Sciatic nerve (tissue), 2 donors: ENCODE data around the gene MALAT1. TPM values are rescaled to one million over a fixed set of nuclear protein-coding genes. Genes with fewer than 3 reads are reported as not detected.
"Not testable (repeated sequence)": the region's sequence is repeated elsewhere in the genome, so short reads cannot be mapped to it uniquely, and the experiment has no call there.

Experiments used
- ATAC-seq: fragments of 200-7000 bp; cut with Tn5 transposase; one replicate; pipeline ENCODE4 v1.9.1; 2020; ENCODE audit warnings: mild to moderate bottlenecking, moderate library complexity
- DNase-seq: peaks from one replicate; pipeline ENCODE4 v3.0.0-alpha.2; 2020; ENCODE audit warnings: low spot score
- intact Hi-C: fragments of 100-400 bp; cut with DNase I; formaldehyde crosslinking; loops from one replicate; pipeline ENCODE4 v1.14.2; 2022
- total RNA-seq: library from RNA; stranded (reverse); fragmentation: NEBNext Ultra II Directional; extraction: Animal tissue kit (Norgen Biotek cat#: 25700); gene quantifications from one replicate; pipeline ENCODE4 v1.2.1, GENCODE V29; 2021
- donor health status: DM: no; HTN: no; CAD: no.
- donor health status: DM: no; HTN: no; CAD: no.

Gene MALAT1
- total RNA-seq, 1 donor from 2014 or later = 14,857 TPM

DNA sequence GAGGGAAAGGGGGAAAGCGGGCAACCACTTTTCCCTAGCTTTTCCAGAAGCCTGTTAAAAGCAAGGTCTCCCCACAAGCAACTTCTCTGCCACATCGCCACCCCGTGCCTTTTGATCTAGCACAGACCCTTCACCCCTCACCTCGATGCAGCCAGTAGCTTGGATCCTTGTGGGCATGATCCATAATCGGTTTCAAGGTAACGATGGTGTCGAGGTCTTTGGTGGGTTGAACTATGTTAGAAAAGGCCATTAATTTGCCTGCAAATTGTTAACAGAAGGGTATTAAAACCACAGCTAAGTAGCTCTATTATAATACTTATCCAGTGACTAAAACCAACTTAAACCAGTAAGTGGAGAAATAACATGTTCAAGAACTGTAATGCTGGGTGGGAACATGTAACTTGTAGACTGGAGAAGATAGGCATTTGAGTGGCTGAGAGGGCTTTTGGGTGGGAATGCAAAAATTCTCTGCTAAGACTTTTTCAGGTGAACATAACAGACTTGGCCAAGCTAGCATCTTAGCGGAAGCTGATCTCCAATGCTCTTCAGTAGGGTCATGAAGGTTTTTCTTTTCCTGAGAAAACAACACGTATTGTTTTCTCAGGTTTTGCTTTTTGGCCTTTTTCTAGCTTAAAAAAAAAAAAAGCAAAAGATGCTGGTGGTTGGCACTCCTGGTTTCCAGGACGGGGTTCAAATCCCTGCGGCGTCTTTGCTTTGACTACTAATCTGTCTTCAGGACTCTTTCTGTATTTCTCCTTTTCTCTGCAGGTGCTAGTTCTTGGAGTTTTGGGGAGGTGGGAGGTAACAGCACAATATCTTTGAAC is 6.8 kb downstream of the MALAT1 start:
- ATAC-seq = no peak
- intact Hi-C loops = loop anchor here (2.0 kb wide), 1 partner anchor 83 kb away; the partner anchor contains the start of gene NEAT1
- peak; percentile 66 for DNase-seq

DNA sequence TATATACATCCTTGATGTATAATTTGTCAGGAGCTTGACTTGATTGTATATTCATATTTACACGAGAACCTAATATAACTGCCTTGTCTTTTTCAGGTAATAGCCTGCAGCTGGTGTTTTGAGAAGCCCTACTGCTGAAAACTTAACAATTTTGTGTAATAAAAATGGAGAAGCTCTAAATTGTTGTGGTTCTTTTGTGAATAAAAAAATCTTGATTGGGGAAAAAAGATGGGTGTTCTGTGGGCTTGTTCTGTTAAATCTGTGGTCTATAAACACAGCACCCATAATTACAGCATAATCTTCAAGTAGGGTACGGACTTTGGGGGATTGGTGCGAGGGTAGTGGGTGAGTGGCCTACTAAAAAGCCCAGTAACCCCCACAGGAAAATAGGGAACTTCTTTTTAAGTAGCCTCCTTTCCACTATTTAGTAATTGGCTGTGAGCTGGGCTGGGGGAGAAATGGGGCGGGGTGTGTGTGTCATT is 7.5 kb downstream of the MALAT1 start:
- ATAC-seq = no peak
- no peak for DNase-seq
- intact Hi-C loops = loop anchor here (2.0 kb wide), 1 partner anchor 84 kb away; the partner anchor contains the start of gene NEAT1

DNA sequence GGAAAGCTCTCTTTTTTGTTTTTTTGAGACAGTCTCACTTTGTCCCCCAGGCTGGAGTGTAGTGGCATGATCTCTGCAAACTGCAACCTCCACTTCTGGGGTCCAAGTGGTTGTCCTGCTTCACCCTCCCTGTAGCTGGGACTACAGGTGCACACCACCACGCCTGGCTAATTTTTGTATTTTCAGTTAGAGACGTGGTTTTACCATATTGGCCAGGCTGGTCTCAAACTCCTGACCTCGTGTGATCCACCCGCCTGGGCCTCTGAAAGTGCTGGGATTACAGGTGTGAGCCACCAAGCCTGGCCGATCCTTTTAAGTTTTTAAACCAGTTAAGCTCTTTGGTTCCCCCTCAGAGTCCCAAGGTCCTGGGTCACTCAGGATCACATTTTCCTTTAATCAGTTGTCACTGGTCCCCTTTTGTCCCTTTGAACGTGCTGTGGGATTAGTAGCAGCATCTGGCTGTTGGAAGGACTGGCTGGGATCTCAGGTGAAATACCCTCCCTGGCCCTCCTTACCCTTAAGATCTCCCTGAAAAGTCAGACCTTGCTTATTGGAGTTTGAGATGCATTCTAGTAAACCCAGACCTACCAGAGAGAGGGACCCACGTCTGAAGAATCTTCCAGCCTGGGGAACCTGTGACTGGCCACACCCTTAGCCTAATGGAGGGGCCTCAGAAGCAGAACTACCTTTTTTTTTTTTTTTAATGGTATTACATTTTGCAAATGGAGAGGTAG is 8.1 kb downstream of the MALAT1 start:
- intact Hi-C loops = loop anchor here (2.0 kb wide), 1 partner anchor 84 kb away; the partner anchor contains the start of gene NEAT1

DNA sequence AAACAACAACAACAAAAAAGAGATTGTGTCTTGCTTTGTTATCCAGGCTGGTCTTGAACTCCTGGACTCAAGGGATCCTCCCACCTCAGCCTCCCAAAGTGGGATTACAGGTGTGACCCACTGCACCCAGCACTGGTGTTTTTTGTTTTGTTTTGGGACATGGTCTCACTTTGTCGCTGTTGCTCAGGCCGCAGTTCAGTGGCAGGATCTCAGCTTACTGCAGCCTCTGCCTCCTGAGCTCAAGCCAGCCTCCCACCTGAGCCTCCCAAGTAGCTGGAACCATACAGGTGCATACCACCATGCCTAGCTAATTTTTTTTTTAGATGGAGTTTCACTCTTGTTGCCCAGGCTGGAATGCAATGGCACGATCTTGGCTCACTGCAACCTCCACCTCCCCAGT is 13.5 kb downstream of the MALAT1 start:
- not testable (repeated sequence) for ATAC-seq
- intact Hi-C loops = loop anchor here (10.0 kb wide), 1 partner anchor 138 kb away; no protein-coding TSS in a partner anchor

More for the DNA sequence above, 8.1 kb downstream of the MALAT1 start:
- DNase-seq = peak; percentile 74
- peak; percentile 51 for ATAC-seq

DNA sequence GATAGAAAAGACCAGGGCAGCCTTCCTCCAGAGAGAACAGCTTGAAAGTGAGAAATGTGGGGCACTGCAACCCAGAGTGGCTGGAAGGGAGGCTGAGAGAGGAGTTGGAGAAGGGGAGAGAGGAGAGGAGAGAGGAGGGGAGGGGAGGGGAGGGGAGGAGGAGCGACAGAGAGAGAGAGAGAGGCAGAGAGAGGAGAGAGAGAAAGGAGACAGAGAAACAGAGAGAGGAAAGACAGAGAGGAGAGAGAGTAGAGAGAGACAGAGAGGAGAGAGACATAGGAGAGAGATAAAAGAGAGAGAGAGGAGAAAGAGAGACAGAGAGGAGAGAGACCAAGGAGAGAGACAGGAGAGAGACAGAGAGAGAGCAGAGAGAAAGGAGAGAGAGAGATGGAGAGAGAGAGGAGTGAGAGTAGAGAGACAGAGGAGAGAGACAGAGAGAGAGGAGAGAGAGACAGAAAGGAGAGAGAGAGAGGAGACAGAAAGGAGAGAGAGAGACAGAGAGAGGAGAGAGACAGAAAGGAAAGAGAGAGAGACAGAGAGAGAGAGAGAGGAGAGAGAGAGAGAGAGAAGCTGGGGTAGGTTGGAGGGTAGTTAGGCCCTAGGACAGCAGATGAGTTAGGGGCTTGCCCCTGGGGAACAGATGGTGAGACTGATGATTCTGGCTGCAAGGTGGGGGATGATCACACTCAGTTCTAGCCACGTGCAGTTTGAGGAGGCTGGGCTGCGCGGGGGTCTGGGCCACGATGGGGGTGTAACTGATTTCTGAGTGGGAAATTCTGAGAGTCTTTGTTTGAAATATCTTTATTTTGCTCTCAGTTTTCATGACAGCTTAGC is 17.5 kb downstream of the MALAT1 start:
- intact Hi-C loops = loop anchor here (10.0 kb wide), 1 partner anchor 142 kb away; no protein-coding TSS in a partner anchor
- ATAC-seq (peak; percentile 31), DNase-seq (peak; percentile 44)

More for the DNA sequence above, 13.5 kb downstream of the MALAT1 start:
- DNase-seq = peak; percentile 51

DNA sequence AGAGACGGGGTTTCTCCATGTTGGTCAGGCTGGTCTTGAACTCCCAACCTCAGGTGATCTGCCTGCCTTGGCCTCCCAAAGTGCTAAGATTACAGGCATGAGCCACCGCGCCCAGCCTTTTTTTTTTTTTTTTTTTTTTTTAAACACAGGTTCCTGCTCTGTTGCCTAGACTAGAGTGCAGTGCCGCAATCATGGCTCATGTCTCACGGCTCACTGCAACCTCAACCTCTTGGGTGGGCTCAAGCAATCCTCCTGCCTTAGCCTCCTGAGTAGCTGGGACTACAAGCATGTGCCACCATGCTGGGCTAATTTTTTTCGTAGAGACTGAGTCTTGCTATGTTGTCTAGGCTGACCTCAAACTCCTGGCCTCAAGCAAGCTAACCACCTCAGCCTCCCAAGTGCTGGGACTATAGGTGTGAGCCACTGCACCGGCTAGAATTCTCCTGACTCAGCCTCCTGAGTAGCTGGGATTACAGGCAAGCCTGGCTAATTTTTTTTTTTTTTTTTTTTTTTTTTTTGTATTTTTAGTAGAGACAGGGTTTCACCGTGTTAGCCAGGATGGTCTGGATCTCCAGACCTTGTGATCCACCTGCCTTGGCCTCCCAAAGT is 20.2 kb downstream of the MALAT1 start:
- not testable (repeated sequence) for ATAC-seq
- intact Hi-C loops = loop anchor here (10.0 kb wide), 1 partner anchor 144 kb away; no protein-coding TSS in a partner anchor
- DNase-seq = peak; percentile 19

DNA sequence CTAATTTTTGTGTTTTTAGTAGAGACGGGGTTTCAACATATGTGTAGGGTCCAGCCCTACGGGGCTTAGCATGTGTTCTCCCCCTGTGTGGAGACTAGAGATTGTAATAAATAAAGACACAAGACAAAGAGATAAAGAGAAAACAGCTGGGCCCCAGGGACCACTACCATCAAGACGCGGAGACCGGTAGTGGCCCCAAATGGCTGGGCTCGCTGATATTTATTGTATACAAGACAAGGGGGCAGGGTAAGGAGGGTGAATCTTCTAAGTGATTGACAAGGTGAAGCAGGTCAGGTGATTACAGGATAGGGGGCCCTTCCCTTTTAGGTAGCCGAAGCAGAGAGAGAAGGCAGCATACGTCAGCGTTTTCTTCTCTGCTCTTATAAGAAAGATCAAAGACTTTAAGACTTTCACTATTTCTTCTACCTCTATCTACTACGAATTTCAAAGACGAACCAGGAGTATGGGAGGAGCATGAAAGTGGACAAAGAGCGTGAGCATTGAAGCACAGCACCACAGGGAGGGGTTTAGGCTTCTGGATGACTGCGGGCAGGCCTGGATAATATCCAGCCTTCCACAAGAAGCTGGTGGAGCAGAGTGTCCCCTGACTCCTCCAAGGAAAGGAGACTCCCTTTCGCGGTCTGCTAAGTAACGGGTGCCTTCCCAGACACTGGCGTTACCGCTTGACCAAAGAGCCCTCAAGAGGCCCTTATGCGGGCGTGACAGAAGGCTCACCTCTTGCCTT is 23.1 kb downstream of the MALAT1 start:
- peak; percentile 38 for DNase-seq
- intact Hi-C loops, ATAC-seq: not testable (repeated sequence)

DNA sequence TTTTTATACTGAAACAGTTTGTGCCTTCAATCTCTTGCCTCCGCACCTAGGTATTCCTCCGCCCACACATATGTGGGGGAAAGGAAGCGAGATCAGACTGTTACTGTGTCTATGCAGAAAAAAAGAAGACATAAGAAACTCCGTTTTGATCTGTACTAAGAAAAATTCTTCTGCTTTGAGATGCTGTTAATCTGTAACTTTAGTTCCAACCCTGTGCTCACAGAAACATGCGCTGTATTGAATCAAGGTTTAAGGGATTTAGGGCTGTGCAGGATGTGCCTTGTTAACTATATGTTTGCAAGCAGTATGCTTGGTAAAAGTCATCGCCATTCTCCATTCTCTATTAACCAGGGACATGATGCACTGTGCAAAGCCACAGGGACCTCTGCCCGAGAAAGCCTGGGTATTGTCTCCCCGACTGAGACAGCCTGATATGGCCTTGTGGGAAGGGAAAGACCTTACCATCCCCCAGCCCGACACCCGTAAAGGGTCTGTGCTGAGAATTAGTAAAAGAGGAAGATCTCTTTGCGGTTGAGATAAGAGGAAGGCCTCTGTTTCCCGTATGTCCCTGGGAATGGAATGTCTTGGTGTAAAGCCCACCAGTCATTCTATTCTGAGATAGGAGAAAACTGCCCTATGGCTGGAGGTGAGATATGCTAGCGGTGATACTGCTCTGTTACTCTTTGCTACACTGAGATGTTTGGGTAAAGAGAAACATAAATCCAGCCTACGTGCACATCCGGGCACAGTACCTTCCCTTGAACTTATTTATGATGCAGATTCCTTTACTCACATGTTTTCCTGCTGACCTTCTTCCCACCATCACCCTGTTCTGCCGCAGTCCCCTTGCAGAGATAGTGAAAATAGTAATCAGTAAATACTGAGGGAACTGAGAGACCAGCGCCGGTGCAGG is 24.1 kb downstream of the MALAT1 start:
- DNase-seq = peak; percentile 48
- intact Hi-C loops, ATAC-seq: not testable (repeated sequence)

DNA sequence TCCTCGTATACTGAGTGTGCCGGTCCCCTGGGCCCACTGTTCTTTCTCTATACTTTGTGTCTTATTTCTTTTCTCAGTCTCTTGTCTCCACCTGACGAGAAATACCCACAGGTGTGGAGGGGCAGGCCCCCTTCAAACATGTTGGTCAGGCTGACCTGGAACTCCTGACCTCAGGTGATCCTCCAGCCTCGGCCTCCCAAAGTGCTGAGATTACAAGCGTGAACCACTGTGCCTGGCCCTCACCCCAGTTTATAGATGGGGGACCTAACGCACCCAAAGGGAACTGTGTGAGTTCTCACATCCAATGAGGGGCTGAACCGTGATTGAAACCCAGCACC is 24.8 kb downstream of the MALAT1 start:
- intact Hi-C loops = not testable (repeated sequence)
- peak; percentile 1 for ATAC-seq
- peak; percentile 58 for DNase-seq

DNA sequence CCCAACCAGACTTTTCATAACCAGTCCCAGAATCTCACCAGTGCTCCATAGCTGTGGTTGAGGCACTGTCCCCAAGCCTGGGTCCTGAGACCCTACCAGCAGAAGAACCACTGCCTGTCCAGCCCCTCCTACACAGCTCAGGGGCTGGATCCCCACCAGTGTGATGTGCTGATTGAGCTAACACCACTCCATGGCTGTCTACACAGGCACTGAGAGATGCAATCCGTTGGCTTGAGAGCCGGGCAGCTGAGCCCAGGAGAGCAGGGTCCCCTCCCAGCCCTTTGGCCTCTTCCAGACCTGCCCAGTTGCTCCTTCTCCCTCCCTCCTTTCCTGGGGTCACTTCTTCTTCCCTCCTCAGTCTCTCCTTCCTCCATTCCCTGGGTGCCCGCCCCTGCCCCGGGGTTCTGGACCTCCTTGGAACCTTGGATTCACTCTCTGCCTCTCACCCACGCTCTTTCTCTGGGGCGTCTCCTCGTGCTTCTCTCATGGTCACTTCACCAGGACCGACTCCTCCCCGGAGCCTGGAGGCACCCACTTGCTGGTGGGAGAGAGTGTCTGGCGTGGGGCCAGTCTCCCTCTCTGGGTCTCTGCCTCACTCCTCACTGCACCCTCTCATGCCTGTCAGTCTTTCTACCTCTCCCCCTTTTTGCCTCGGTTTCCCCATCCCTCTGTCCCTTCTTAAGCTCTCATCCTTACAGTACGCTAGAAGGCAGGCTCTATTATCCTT is 25.3 kb downstream of the MALAT1 start:
- ATAC-seq (peak; percentile 55), DNase-seq (peak; percentile 84)
- intact Hi-C loops = no loop called here

DNA sequence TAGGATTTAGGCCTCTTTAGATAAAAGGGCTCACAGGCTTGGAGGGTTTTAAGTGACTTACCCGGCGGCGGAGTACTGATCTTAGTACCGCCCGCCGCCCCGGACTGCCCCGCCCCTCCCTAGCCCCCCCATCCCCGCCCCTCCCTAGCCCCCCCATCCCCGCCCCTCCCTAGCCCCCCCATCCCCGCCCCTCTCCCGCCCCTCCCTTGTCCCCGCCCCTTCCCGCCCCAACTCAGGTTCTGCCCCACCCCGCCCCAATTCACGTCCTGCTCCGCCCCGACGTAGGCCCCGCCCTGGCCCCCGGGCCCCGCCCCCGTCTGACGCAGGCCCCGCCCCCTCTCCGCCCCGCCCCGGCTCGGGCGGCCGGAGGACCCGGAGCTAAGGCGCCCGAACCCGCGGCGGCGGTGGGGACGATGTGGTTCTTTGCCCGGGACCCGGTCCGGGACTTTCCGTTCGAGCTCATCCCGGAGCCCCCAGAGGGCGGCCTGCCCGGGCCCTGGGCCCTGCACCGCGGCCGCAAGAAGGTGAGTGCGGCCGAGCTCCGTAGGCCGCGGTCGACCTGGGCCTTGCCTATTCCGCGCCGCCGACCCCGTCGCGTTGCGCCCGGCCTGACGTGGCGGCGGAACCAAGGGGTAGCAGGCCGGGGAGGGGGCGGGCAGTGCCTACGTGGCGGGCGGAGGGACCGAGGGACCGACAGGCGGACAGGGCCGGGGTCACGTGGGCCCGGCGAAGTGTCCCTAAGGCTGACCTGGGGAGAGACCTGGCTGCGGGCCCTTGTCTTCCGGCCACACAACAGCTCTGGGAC is 26.1 kb downstream of the MALAT1 start, which contains the start of gene SCYL1:
Gene SCYL1, plus strand, starts transcription at position 343 of the 805 bp plus-strand sequence. Its CDS starts 71 bp downstream, at position 414.
- intact Hi-C loops = no loop called here
- ATAC-seq = peak; percentile 86

DNA sequence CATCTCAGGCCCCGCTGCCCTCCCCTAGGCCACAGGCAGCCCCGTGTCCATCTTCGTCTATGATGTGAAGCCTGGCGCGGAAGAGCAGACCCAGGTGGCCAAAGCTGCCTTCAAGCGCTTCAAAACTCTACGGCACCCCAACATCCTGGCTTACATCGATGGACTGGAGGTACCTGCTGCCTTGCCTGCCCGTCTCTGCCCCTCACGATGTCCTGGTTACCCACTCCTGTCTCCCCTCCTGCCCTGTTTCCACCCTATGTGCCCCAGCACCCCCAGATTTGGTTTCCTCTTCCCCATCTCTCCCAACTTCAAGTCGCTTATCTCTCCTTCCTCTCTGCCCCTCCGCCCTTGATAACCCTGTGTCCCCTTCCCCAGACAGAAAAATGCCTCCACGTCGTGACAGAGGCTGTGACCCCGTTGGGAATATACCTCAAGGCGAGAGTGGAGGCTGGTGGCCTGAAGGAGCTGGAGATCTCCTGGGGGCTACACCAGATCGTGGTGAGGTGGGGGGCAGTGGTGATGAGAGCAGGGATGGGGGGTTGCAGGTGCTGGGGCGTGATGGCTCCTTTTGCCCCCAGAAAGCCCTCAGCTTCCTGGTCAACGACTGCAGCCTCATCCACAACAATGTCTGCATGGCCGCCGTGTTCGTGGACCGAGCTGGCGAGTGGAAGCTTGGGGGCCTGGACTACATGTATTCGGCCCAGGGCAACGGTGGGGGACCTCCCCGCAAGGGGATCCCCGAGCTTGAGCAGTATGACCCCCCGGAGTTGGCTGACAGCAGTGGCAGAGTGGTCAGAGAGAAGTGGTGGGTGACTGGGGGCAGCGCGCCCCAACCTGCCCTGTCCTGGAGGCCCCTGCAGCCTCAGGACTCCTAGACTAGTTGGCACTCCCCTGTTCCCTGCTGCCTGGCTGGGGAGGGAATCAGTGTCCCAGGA is 27.0 kb downstream of the MALAT1 start:
- DNase-seq = no peak
- intact Hi-C loops = no loop called here
- ATAC-seq = no peak

More for the DNA sequence above, 26.1 kb downstream of the MALAT1 start, which contains the start of gene SCYL1:
- DNase-seq = peak; percentile 90

DNA sequence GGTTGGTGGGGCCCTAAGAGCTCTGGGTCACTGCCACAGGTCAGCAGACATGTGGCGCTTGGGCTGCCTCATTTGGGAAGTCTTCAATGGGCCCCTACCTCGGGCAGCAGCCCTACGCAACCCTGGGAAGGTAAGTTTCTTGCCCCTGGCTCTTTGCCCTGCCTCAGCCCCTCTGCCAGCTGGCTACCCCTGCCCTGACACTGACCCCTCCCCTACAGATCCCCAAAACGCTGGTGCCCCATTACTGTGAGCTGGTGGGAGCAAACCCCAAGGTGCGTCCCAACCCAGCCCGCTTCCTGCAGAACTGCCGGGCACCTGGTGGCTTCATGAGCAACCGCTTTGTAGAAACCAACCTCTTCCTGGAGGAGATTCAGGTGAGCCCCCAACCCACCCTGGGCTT is 27.9 kb downstream of the MALAT1 start:
- intact Hi-C loops = no loop called here
- DNase-seq (no peak), ATAC-seq (no peak)

DNA sequence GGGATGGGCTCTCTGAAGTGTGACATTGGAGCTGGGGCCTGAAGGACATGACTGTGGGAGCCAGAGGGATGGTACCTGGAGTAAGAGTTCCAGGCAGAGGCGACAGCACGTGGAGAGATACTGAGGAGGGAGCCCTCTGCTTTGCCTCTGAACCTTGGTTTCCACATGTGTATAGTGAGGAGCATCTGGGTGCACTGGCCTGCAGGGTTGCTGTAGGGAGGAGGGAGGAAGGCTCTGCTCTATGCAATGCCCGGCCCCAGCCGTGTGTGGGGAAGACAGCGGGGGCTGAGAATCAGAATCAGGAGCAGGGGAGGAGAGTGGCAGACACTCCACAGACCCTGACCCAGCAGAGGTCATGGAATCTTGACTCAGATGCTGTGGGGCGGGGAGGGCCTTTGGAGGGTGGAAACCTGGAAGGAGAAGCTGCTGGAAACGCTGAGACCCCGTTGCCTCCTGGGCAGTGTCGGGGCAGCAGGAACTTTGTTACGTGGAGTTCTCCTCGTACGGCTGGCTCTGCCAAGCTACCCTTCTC is 30.0 kb downstream of the MALAT1 start:
- ATAC-seq = no peak

More for the DNA sequence above, 30.0 kb downstream of the MALAT1 start:
- no peak for DNase-seq
- intact Hi-C loops = no loop called here
